HEK293 (cell line): ENCODE results near the gene SFXN2.
A peak's percentile ranks its signal among the peaks of the same experiment; 100 is the strongest.
"Not testable (repeated sequence)": the region's sequence is repeated elsewhere in the genome, so short reads cannot be mapped to it uniquely, and the experiment has no call there.

Experiments
- CTCF ChIA-PET: fragments of 350-600 bp; formaldehyde crosslinking; extraction: SDS; loops from one replicate; lab custom pipeline; 2021; ENCODE audit warnings: antibody characterized with exemption; lab: Yijun Ruan, JAX
- POLR2A ChIA-PET: fragments of 300-600 bp; formaldehyde crosslinking; extraction: SDS; loops from one replicate; lab custom pipeline; 2020; ENCODE audit warnings: antibody characterized with exemption, inconsistent platforms; lab: Yijun Ruan, JAX
- H3K27ac ChIP-seq: fragments of 200-500 bp; sonication (Bioruptor generic); 2 replicates; pipeline ENCODE4 v1.5.1; 2014; ENCODE audit warnings: low read depth, low read length, control low read depth, inconsistent platforms; ENCODE audit errors: extremely low read depth
- H3K36me3 ChIP-seq, 2 experiments: fragments of 200-500 bp in 1 of 2; sonication (Bioruptor generic) in 1 of 2; 1 replicate in 1 of 2; 2 replicates in 1 of 2; pipeline ENCODE4 v1.5.1; 2014 to 2017; ENCODE audit warnings: inconsistent platforms in 2 of 2, low read length in 2 of 2; ENCODE audit not compliant: control insufficient read depth in 2 of 2, insufficient read depth in 1 of 2
- H3K4me1 ChIP-seq: fragments of 200-500 bp; sonication (Bioruptor generic); 2 replicates; pipeline ENCODE4 v1.5.1; 2014; ENCODE audit warnings: mild to moderate bottlenecking, low read length, inconsistent platforms; ENCODE audit not compliant: control insufficient read depth, insufficient read depth
- H3K4me3 ChIP-seq: 2 replicates; pipeline ENCODE4 v1.5.1; 2011; ENCODE audit warnings: low read depth, mild to moderate bottlenecking, control low read depth, low read length, moderate library complexity
- H3K9me3 ChIP-seq: fragments of 200-500 bp; sonication (Bioruptor generic); 2 replicates; pipeline ENCODE4 v1.5.1; 2014; ENCODE audit warnings: low read depth, low read length, inconsistent platforms; ENCODE audit not compliant: control insufficient read depth, insufficient read depth
- CTCF ChIP-seq: fragments of 450-650 bp; formaldehyde crosslinking; IDR thresholded peaks from 2 replicates; pipeline ENCODE4 v1.5.1; 2016; ENCODE audit warnings: missing biosample characterization, missing genetic modification characterization
- GLIS1 ChIP-seq: fragments of 450-650 bp; formaldehyde crosslinking; IDR thresholded peaks from 2 replicates; pipeline ENCODE4 v1.5.1; 2016; ENCODE audit warnings: missing biosample characterization, missing genetic modification characterization
- GLIS2 ChIP-seq: fragments of 450-650 bp; formaldehyde crosslinking; IDR thresholded peaks from 2 replicates; pipeline ENCODE4 v1.5.1; 2016; ENCODE audit warnings: missing biosample characterization, missing genetic modification characterization
- TCF7L2 ChIP-seq: IDR thresholded peaks from 2 replicates; pipeline ENCODE4 v1.6.1; 2011; ENCODE audit warnings: low read depth, mild to moderate bottlenecking, inconsistent platforms, low read length, moderate library complexity, borderline replicate concordance
- TSHZ1 ChIP-seq: fragments of 450-650 bp; formaldehyde crosslinking; IDR thresholded peaks from 2 replicates; pipeline ENCODE4 v1.5.1; 2016; ENCODE audit warnings: missing biosample characterization, missing genetic modification characterization, borderline replicate concordance
- ZBTB8A ChIP-seq: fragments of 450-650 bp; formaldehyde crosslinking; IDR thresholded peaks from 2 replicates; pipeline ENCODE4 v1.5.1; 2016; ENCODE audit warnings: missing biosample characterization, missing genetic modification characterization
- ZFHX2 ChIP-seq: fragments of 450-650 bp; formaldehyde crosslinking; conservative IDR thresholded peaks from 2 replicates; pipeline ENCODE4 v1.5.1; 2016; ENCODE audit warnings: missing biosample characterization, missing genetic modification characterization
- ZNF155 ChIP-seq: fragments of 450-650 bp; formaldehyde crosslinking; IDR thresholded peaks from 2 replicates; pipeline ENCODE4 v1.5.1; 2016; ENCODE audit warnings: missing biosample characterization, missing genetic modification characterization
- ZNF2 ChIP-seq: fragments of 450-650 bp; formaldehyde crosslinking; IDR thresholded peaks from 2 replicates; pipeline ENCODE4 v1.5.1; 2016; ENCODE audit warnings: missing biosample characterization, missing genetic modification characterization
- ZNF433 ChIP-seq: fragments of 450-650 bp; formaldehyde crosslinking; IDR thresholded peaks from 2 replicates; pipeline ENCODE4 v1.5.1; 2016; ENCODE audit warnings: missing biosample characterization, missing genetic modification characterization, low read depth
- ZNF521 ChIP-seq: fragments of 450-650 bp; formaldehyde crosslinking; IDR thresholded peaks from 2 replicates; pipeline ENCODE4 v1.5.1; 2017; ENCODE audit warnings: missing biosample characterization, mild to moderate bottlenecking, missing genetic modification characterization
- ZSCAN4 ChIP-seq: fragments of 450-650 bp; formaldehyde crosslinking; IDR thresholded peaks from 2 replicates; pipeline ENCODE4 v1.5.1; 2017; ENCODE audit warnings: missing biosample characterization, missing genetic modification characterization

The SFXN2 gene

GRCh38 chr10:102714621-102715455 is at the start of gene SFXN2 (continued):
- TF ChIP-seq ZSCAN4 (tag by site-specific recombination) (peak; percentile 34; the same call in 1 of the 2 replicates), ZNF155 (tag by site-specific recombination) (no peak), ZBTB8A (tag by site-specific recombination) (peak; percentile 95)

- POLR2A ChIA-PET, result no interaction called here
- CTCF ChIA-PET, result interaction anchor here (0.6 to 1.4 kb wide), 4 partner anchors 10 to 600 kb away, joined by 3 to 6 read pairs (median 4); no protein-coding TSS in a partner anchor
- Histone ChIP-seq H3K4me1 (no peaks in the 10 kb centered on the region), H3K27ac (no peak overlapping the region), H3K9me3 (no peaks in the 10 kb centered on the region)
- TF ChIP-seq ZNF521 (tag by site-specific recombination) (no peak), ZNF433 (tag by site-specific recombination) (no peak)
- TF ChIP-seq, all 188 proteins: peak for 0
- no peak overlapping the region for H3K4me3 ChIP-seq
- no peaks in the 10 kb centered on the region for H3K36me3 ChIP-seq
Observed at GRCh38 chr10:102665904-102666509, 48.4 kb upstream of the SFXN2 start.

- H3K4me3 ChIP-seq, CTCF ChIA-PET, H3K36me3 ChIP-seq, H3K27ac ChIP-seq, H3K9me3 ChIP-seq, H3K4me1 ChIP-seq: not testable (repeated sequence)
- POLR2A ChIA-PET, result interaction anchor here (0.7 kb wide), 1 partner anchor 26 kb away, joined by 5 read pairs; no protein-coding TSS in a partner anchor
Observed at GRCh38 chr10:102667411-102667810, 47.0 kb upstream of the SFXN2 start.

GRCh38 chr10:102668326-102669107 is 45.9 kb upstream of the SFXN2 start:
- H3K36me3 ChIP-seq, result no peaks in the 10 kb centered on the region
- ChIA-PET POLR2A (no interaction called here), CTCF (interaction anchor here (0.6 to 2.8 kb wide), 5 partner anchors 8 to 1097 kb away, joined by 3 to 22 read pairs (median 4); no protein-coding TSS in a partner anchor)
- no peak for TF ChIP-seq TCF7L2
- 0 out of 2 replicates have a peak, but pooled peaks have one; percentile 11 for TF ChIP-seq ZFHX2 (tag by site-specific recombination)
- TF ChIP-seq, all 188 proteins: peak for 1
- H3K27ac ChIP-seq, result no peak overlapping the region
- no peaks in the 10 kb centered on the region for H3K4me1 ChIP-seq
- no peaks in the 10 kb centered on the region for H3K9me3 ChIP-seq
- H3K4me3 ChIP-seq, result no peak overlapping the region

GRCh38 chr10:102669206-102670064 is 45.0 kb upstream of the SFXN2 start:
- peak; percentile 69 for TF ChIP-seq GLIS1 (tag by site-specific recombination)
- no peak for TF ChIP-seq TSHZ1
- TF ChIP-seq ZNF2 (tag by site-specific recombination), result no peak
- peak; percentile 34; the same call in 1 of the 2 replicates for TF ChIP-seq GLIS2 (tag by site-specific recombination)
- TF ChIP-seq CTCF (tag by site-specific recombination), result peak; percentile 47
- Histone ChIP-seq H3K36me3 (no peaks in the 10 kb centered on the region), H3K4me3 (no peak overlapping the region), H3K4me1 (peaks cover 3% of the 10 kb centered on the region; the same call in 1 of the 2 replicates), H3K9me3 (no peaks in the 10 kb centered on the region), H3K27ac (no peak overlapping the region)
- CTCF ChIA-PET, result interaction anchor here (0.5 to 2.8 kb wide), 22 partner anchors 9 to 1096 kb away, joined by 3 to 22 read pairs (median 4); partner anchors contain the start of genes ARL3, SFXN2 and TRIM8
- POLR2A ChIA-PET, result interaction anchor here (0.5 to 1.3 kb wide), 3 partner anchors 20 to 84 kb away, joined by 3 to 5 read pairs (median 3); partner anchors contain the start of genes ARL3 and SFXN2
